Heart left ventricle (tissue), 16 donors: ENCODE data around the gene CACNG7. TPM values are rescaled to one million over a fixed set of nuclear protein-coding genes. Genes with fewer than 3 reads are reported as not detected.

Experiments
- ATAC-seq, 4 donors: fragments of 200-7000 bp; cut with Tn5 transposase; one replicate each; pipeline ENCODE4 v1.9.1; 2020 to 2022; ENCODE audit warnings: moderate library complexity in 4 of 4, mild to moderate bottlenecking in 3 of 4, moderate number of reproducible peaks in 1 of 4
- DNase-seq, 5 donors: peaks; one replicate each; pipeline ENCODE4 v3.0.0-alpha.2; 2020
- H3K27ac ChIP-seq, 12 donors: fragments of 200-600 bp; sonication (generic) in 4 of 12; one replicate each; pipeline versions ENCODE4 v1.5.0 to v1.8.0; 2016 to 2022; ENCODE audit warnings: mild to moderate bottlenecking in 2 of 12
- H3K27me3 ChIP-seq, 9 donors: fragments of 200-600 bp; sonication (generic) in 2 of 9; one replicate each; pipeline versions ENCODE4 v1.5.1 to v1.8.0; 2016 to 2022; ENCODE audit warnings: mild to moderate bottlenecking in 3 of 9
- H3K36me3 ChIP-seq, 9 donors: fragments of 200-600 bp; sonication (generic) in 2 of 9; one replicate each; pipeline versions ENCODE4 v1.5.0 to v1.8.0; 2018 to 2022; ENCODE audit warnings: mild to moderate bottlenecking in 2 of 9
- H3K4me1 ChIP-seq, 12 donors: fragments of 200-600 bp; sonication (generic) in 4 of 12; one replicate each; pipeline versions ENCODE4 v1.5.0 to v1.8.0; 2016 to 2022; ENCODE audit warnings: mild to moderate bottlenecking in 3 of 12
- H3K4me3 ChIP-seq, 12 donors: fragments of 200-600 bp; sonication (generic) in 4 of 12; one replicate each; pipeline versions ENCODE4 v1.5.0 to v1.8.0; 2017 to 2022; ENCODE audit warnings: mild to moderate bottlenecking in 9 of 12, moderate library complexity in 4 of 12
- H3K9me3 ChIP-seq, 12 donors: fragments of 200-600 bp; sonication (generic) in 4 of 12; one replicate each; pipeline versions ENCODE4 v1.5.0 to v1.8.0; 2016 to 2022; ENCODE audit warnings: mild to moderate bottlenecking in 1 of 12
- CTCF ChIP-seq, 12 donors: fragments of 200-600 bp; sonication (generic) in 4 of 12; IDR thresholded peaks; one replicate each; pipeline versions ENCODE4 v1.5.0 to v1.8.0; 2018 to 2022; ENCODE audit warnings: antibody characterized with exemption in 12 of 12, mild to moderate bottlenecking in 5 of 12
- POLR2A ChIP-seq, 2 donors: fragments of 450-650 bp; IDR thresholded peaks; one replicate each; pipeline ENCODE4 v1.6.1; 2017; ENCODE audit warnings: antibody characterized with exemption in 2 of 2, mild to moderate bottlenecking in 2 of 2, moderate library complexity in 2 of 2
- WGBS, 4 donors: extraction: QIAGEN DNeasy Blood & Tissue Kit in 2 of 4; methylation state at CpG; one replicate each; pipeline versions ENCODE4 v1.1.5 to v1.1.7; 2013 to 2018; 5-methylcytosine and 5-hydroxymethylcytosine counted together
- intact Hi-C, 10 donors: fragments of 100-400 bp; cut with DNase I; formaldehyde crosslinking; loops; one replicate each; pipeline versions ENCODE4 v1.11.1 to v1.14.2; 2022
- polyA plus RNA-seq, 2 donors: library from polyadenylated mRNA; stranded (reverse); fragments of 200-250 nt; gene quantifications; one replicate each; pipeline ENCODE4 v1.2.3, GENCODE V29; 2013
- total RNA-seq, 9 donors: library from RNA; depleted of rRNA in 2 of 9; stranded (reverse); fragments of >200 nt in 2 of 9; fragmentation: NEBNext Ultra II Directional in 3 of 9; extraction: Animal tissue kit (Norgen Biotek cat#: 25700) in 3 of 9; gene quantifications; one replicate each; pipeline versions ENCODE4 v1.1.0 to v1.2.4, GENCODE V29; 2016 to 2023
- donor health status: ischemic (EF 13 %, LVEDD 7.1; RV severe dilation, severe dysfunction).
- donor health status: healthy with polysubstance abuse.
- donor health status: DM: no; HTN: yes; CAD: no.
- donor health status: DM: no; HTN: no; CAD: no.
- donor health status: ischemic (EF 25% LVEDD 6.9; RV normal size, moderate dysfunction).
- donor health status: ischemic (EF 25% LVEDD 5.7; RV mildly dilated, moderate dysfunction).
- donor health status: healthy.
- donor health status: DM: yes; HTN: yes; CAD: no.
- donor health status: ischemic (EF 35%, LVEDD 5.7; RV mildly dilated, moderate dysfunction).
- donor health status: nonischemic (EF 11% LVEDD 7.7; RV severe dilation, severe dysfunction).
- donor health status: DM: yes; HTN: yes; CAD: no.
- donor health status: PGD.
- donor health status: ischemic (EF 29% LVEDD 5.4; RV normal size, mild dysfunction).
- donor health status: nonischemic (EF 23%, LVEDD 6.1; RV moderate dilation, normal function).

Gene CACNG7
- total and polyA plus RNA-seq, 11 donors, result not detected

DNA sequence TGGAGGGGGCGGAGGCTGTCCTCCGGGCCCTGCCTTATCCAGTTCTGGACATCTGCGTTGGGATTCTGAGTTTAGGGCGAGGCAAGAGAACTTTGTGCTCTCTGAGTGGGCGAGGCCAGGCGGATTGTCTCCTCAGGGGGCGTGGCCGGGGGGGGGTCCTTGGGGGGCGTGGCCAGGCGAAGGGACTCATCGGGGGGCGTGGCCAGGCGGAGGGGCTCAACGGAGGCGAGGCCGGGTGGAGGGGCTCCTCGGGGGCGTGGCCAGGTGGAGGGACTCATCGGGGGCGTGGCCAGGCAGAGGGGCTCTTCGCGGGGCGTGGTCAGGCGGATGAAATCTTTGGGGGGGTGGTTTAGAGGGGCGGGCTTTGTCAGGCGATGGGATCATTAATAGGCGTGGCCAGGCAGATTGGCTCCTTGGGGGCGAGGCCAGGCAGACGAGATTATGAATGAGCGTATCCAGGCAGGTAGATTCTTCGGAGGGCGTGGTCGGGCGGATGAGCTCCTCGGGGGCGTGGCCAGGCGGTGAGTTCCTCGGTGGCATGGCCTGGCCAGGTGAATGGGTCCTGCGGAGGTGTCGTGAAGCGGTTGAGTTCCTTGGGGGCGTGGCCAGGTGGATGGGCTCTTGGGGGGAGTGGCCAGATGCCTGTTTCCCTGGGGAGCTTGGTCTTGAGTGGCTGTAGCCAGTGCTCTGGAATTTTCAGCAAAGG is 10.3 kb upstream of the CACNG7 start:
- Histone ChIP-seq H3K27me3 (peaks cover 3 to 73% (median 37%) of the 10 kb centered on the region in 9 donors), H3K36me3 (no peaks in the 10 kb centered on the region), H3K4me1 (no peaks in the 10 kb centered on the region), H3K27ac (no peak overlapping the region), H3K9me3 (no peaks in the 10 kb centered on the region), H3K4me3 (no peak overlapping the region)
- 3 to 5% (median 4%) methylated on average over 27 to 42 of the region's 42 CpGs for WGBS, 4 donors
- ATAC-seq, result no peak
- TF ChIP-seq CTCF (IDR thresholded peaks at IDR 0.05) (no peak), POLR2A (IDR thresholded peaks at IDR 0.05) (no peak)
- intact Hi-C loops, result no loop called here
- no peak for DNase-seq

DNA sequence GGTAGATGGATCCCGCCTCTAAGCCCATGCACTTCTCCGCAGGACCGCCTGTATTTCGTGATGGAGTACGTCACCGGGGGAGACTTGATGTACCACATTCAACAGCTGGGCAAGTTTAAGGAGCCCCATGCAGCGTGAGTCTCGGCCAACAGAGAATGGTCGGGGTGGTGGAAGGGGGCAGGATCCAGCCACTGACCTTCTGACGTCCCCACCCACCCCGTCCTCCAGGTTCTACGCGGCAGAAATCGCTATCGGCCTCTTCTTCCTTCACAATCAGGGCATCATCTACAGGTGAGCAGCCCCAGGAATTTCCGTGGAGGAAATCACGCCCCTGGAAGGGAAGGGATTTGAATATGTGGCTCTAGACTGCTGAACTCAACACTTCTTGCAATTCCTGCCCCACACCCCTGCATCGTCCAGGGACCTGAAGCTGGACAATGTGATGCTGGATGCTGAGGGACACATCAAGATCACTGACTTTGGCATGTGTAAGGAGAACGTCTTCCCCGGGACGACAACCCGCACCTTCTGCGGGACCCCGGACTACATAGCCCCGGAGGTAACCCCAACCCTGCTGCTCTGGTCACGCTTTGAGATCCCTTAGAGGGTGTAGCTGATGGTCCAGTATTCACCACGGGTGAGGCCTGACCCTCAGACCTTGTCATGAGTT is 8.8 kb upstream of the CACNG7 start:
- intact Hi-C loops, result no loop called here
- Histone ChIP-seq H3K27me3 (peaks cover 3 to 72% (median 30%) of the 10 kb centered on the region in 9 donors), H3K36me3 (no peaks in the 10 kb centered on the region), H3K9me3 (no peaks in the 10 kb centered on the region), H3K4me3 (no peak overlapping the region), H3K4me1 (no peaks in the 10 kb centered on the region), H3K27ac (no peak overlapping the region)
- WGBS, 4 donors, result 89 to 92% (median 91%) methylated on average over 26 to 27 of the region's 27 CpGs
- ATAC-seq (no peak), DNase-seq (no peak)
- TF ChIP-seq CTCF (IDR thresholded peaks at IDR 0.05), result no peak
- no peak for TF ChIP-seq POLR2A (IDR thresholded peaks at IDR 0.05)

DNA sequence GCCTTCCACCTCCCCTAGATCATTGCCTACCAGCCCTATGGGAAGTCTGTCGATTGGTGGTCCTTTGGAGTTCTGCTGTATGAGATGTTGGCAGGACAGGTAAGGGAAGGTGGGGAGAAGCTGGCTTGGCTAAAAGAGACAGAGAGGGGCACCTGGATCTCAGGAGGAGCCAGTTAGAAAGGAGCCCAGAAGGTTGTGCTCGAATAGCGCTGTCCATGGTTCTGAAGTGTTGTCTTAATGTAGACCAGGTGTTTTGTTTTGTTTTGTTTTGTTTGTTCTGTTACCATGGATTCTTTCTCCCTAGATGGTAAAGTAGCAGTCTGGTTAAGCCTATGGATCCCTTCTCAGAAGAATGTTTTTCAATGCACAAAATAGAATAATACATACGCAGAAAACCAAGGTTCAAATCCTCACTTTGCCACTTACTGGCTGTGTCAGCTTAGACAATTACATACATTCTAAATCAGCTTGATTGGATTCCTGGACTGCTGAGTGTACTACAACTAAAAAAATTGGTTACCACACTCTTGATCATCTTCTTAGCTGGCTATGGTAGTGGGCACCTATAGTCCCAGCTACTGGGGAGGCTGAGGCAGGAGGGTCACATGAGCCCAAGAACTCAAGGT is 5.9 kb upstream of the CACNG7 start:
- Histone ChIP-seq H3K9me3 (no peaks in the 10 kb centered on the region), H3K4me3 (no peak overlapping the region), H3K27ac (no peak overlapping the region), H3K27me3 (peaks cover 18 to 65% (median 40%) of the 10 kb centered on the region in 9 donors), H3K4me1 (peaks cover 0 to 9% (median 1%) of the 10 kb centered on the region in 12 donors), H3K36me3 (no peaks in the 10 kb centered on the region)
- DNase-seq (no peak), ATAC-seq (peak in 1 of 4 donors; percentile 35)
- 40 to 44% (median 42%) methylated on average over 4 of the region's 4 CpGs for WGBS, 4 donors
- intact Hi-C loops, result no loop called here
- TF ChIP-seq POLR2A (IDR thresholded peaks at IDR 0.05) (no peak), CTCF (IDR thresholded peaks at IDR 0.05) (no peak)

DNA sequence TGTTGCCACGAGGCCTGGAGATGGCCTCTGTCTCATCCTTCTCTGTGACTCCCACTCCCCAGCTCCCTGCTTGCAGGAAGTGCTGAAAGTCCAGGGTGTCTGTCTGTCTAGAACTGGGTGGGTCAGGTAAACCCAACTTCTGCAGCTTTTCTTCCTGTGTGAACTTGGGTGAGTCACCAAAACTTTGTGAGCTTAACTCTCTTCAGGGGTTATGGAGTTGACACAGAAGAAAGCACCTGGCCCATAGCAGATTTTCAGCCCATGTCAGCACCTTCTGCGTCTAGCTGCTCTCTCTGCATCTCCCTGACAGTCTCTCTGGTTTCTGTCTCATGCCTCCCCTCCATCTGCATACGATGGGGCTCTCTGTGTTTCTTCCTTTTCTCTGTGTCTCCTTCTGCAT is 4.2 kb upstream of the CACNG7 start:
- no peak overlapping the region for H3K27ac ChIP-seq
- H3K4me1 ChIP-seq, result peaks cover 0 to 24% (median 5%) of the 10 kb centered on the region in 12 donors
- intact Hi-C loops, result loop anchor here in 8 of 10 donors (5.0 kb wide), 1 partner anchor 117 kb away; no protein-coding TSS in a partner anchor
- TF ChIP-seq CTCF (IDR thresholded peaks at IDR 0.05), result no peak
- TF ChIP-seq POLR2A (IDR thresholded peaks at IDR 0.05), result no peak
- no peak overlapping the region for H3K4me3 ChIP-seq
- H3K27me3 ChIP-seq, result peaks cover 28 to 68% (median 47%) of the 10 kb centered on the region in 9 donors
- WGBS, 4 donors, result 20 to 27% (median 26%) methylated on average over 3 of the region's 3 CpGs
- H3K36me3 ChIP-seq, result no peaks in the 10 kb centered on the region
- ATAC-seq, result no peak
- no peak for DNase-seq
- H3K9me3 ChIP-seq, result no peaks in the 10 kb centered on the region
